Chondrocyte (in vitro differentiated cells): ENCODE measurements around the gene MRPL52. TPM values are rescaled to one million over a fixed set of nuclear protein-coding genes. Genes with fewer than 3 reads are reported as not detected.

Experiments used
- DNase-seq: peaks from one replicate; pipeline ENCODE4 v3.0.0; 2021; ENCODE audit warnings: mixed read lengths, low spot score
- H3K27ac Mint-ChIP-seq: one replicate; pipeline ENCODE4 v1.8.0; 2021; ENCODE audit warnings: mild to moderate bottlenecking, moderate library complexity, mixed read lengths; ENCODE audit not compliant: unreplicated experiment
- H3K27me3 Mint-ChIP-seq: 2 replicates; pipeline ENCODE4 v1.8.0; 2021; ENCODE audit warnings: low read depth, mixed read lengths
- H3K36me3 Mint-ChIP-seq: 2 replicates; pipeline ENCODE4 v1.8.0; 2021; ENCODE audit warnings: low read depth, mixed read lengths
- H3K4me1 Mint-ChIP-seq: 2 replicates; pipeline ENCODE4 v1.8.0; 2021; ENCODE audit warnings: low read depth, mild to moderate bottlenecking, mixed read lengths
- H3K4me3 Mint-ChIP-seq: one replicate; pipeline ENCODE4 v1.8.0; 2021; ENCODE audit warnings: mild to moderate bottlenecking, moderate library complexity, mixed read lengths; ENCODE audit not compliant: unreplicated experiment
- H3K9me3 Mint-ChIP-seq: 2 replicates; pipeline ENCODE4 v1.8.0; 2021; ENCODE audit warnings: low read depth, mixed read lengths
- CTCF ChIP-seq: fragments of 200-600 bp; sonication (generic); IDR thresholded peaks from 2 replicates; pipeline ENCODE4 v1.5.0; 2021; ENCODE audit warnings: antibody characterized with exemption, mild to moderate bottlenecking, moderate library complexity
- total RNA-seq: library from RNA; stranded (reverse); gene quantifications from 3 replicates; pipeline ENCODE4 v1.2.1, GENCODE V29; 2021

Gene MRPL52
- total RNA-seq, 1 donor from 2014 or later, result 71.5 TPM

GRCh38 chr14:22812744-22813143 is 16.9 kb upstream of the MRPL52 start:
- DNase-seq, result no peak
- no peak for TF ChIP-seq CTCF
- Mint-ChIP-seq H3K4me1 (peaks cover 15% of the 10 kb centered on the region), H3K27ac (no peak overlapping the region), H3K4me3 (no peak overlapping the region), H3K27me3 (no peaks in the 10 kb centered on the region), H3K9me3 (no peaks in the 10 kb centered on the region), H3K36me3 (no peaks in the 10 kb centered on the region)

GRCh38 chr14:22813145-22813544 is 16.5 kb upstream of the MRPL52 start:
- no peak overlapping the region for H3K27ac Mint-ChIP-seq
- H3K27me3 Mint-ChIP-seq, result no peaks in the 10 kb centered on the region
- H3K4me1 Mint-ChIP-seq, result peaks cover 19% of the 10 kb centered on the region
- no peak overlapping the region for H3K4me3 Mint-ChIP-seq
- no peaks in the 10 kb centered on the region for H3K36me3 Mint-ChIP-seq
- no peaks in the 10 kb centered on the region for H3K9me3 Mint-ChIP-seq
- DNase-seq, result no peak
- no peak for TF ChIP-seq CTCF

GRCh38 chr14:22814373-22814772 is 15.3 kb upstream of the MRPL52 start:
- no peak for DNase-seq
- no peak overlapping the region for H3K4me3 Mint-ChIP-seq
- H3K36me3 Mint-ChIP-seq, result no peaks in the 10 kb centered on the region
- H3K27me3 Mint-ChIP-seq, result no peaks in the 10 kb centered on the region
- no peak overlapping the region for H3K27ac Mint-ChIP-seq
- H3K4me1 Mint-ChIP-seq, result peaks cover 25% of the 10 kb centered on the region
- no peak for TF ChIP-seq CTCF
- H3K9me3 Mint-ChIP-seq, result no peaks in the 10 kb centered on the region

- Mint-ChIP-seq H3K27me3 (no peaks in the 10 kb centered on the region), H3K4me1 (peaks cover 33% of the 10 kb centered on the region), H3K4me3 (no peak within 1 kb of the TSS), H3K9me3 (no peaks in the 10 kb centered on the region), H3K27ac (peak within 1 kb of the TSS; percentile 54), H3K36me3 (no peaks in the 10 kb centered on the region)
- no peak for DNase-seq
- no peak for TF ChIP-seq CTCF
These were observed 14.6 kb upstream of the MRPL52 start, which contains the start of gene SLC7A7 for GRCh38 chr14:22814941-22815713. SLC7A7 (minus strand) TSS chr14:22815435; CDS start chr14:22813398, 2,037 bp downstream.

- H3K4me3 Mint-ChIP-seq, result no peak overlapping the region
- H3K4me1 Mint-ChIP-seq, result peaks cover 56% of the 10 kb centered on the region
- no peaks in the 10 kb centered on the region for H3K27me3 Mint-ChIP-seq
- no peaks in the 10 kb centered on the region for H3K9me3 Mint-ChIP-seq
- peak overlapping the region; percentile 84 for H3K27ac Mint-ChIP-seq
- no peaks in the 10 kb centered on the region for H3K36me3 Mint-ChIP-seq
- no peak for TF ChIP-seq CTCF
- DNase-seq, result no peak
These were observed 10.3 kb upstream of the MRPL52 start for GRCh38 chr14:22819151-22819988.
